ENCODE measurements around the gene CD82. TPM values are rescaled to one million over a fixed set of nuclear protein-coding genes. Genes with fewer than 3 reads are reported as not detected.

Gene CD82
- total and polyA plus RNA-seq, 2 of the 8 experiments (the other 6 are each of a cell fraction or from before 2014, with no cell fraction given) = 7.9 to 10.3 TPM

DNA sequence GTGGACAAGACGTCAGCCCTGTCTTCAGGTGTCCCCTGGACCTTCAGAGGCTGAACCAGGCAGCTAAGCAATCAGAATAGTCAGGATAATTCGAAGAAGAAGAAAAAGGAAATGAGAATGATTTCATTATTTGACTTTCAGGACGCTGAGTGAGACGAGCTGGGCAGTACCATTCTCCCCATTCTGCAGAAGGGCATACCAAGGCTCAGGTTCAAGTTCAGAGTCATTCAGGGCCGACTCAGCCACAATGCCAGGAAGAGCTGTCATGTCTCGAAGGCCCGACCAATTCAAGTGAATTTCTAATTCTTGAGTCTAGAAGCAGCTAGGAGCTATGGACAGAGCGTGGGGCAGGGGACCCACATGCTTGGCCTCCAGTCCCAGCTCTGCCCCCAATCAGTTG is 33.8 kb upstream of the CD82 start (continued):
- no peak for TF ChIP-seq EZH2 (IDR thresholded peaks at IDR 0.05; ENCODE audit: low read depth, low read length, severe bottlenecking)
- TF ChIP-seq RBBP5 (IDR thresholded peaks at IDR 0.05; ENCODE audit: borderline replicate concordance, low read depth, low read length) = no peak
